Spleen (tissue), 11 donors: ENCODE results near the gene SORBS1. TPM values are rescaled to one million over a fixed set of nuclear protein-coding genes. Genes with fewer than 3 reads are reported as not detected.

Experiments
- DNase-seq: peaks from one replicate; pipeline ENCODE4 v3.0.0-alpha.2; 2020
- H3K27ac ChIP-seq, 8 donors: fragments of 200-600 bp; sonication (generic) in 7 of 8; 1 replicate in 4 of 8; 2 replicates in 4 of 8; pipeline versions ENCODE4 v1.5.0 to v1.8.0; 2016 to 2021; ENCODE audit warnings: inconsistent platforms in 4 of 8, mild to moderate bottlenecking in 4 of 8, moderate library complexity in 1 of 8
- H3K27me3 ChIP-seq, 7 donors: fragments of 200-600 bp; sonication (generic) in 6 of 7; replicated peaks in 1 of 7; 1 replicate in 4 of 7; 2 replicates in 3 of 7; pipeline versions ENCODE4 v1.5.0 to v1.8.0; 2016 to 2021; ENCODE audit warnings: inconsistent platforms in 3 of 7, mild to moderate bottlenecking in 1 of 7
- H3K36me3 ChIP-seq, 6 donors: fragments of 200-600 bp; sonication (generic) in 5 of 6; 1 replicate in 4 of 6; 2 replicates in 2 of 6; pipeline versions ENCODE4 v1.5.0 to v1.8.0; 2016 to 2021; ENCODE audit warnings: inconsistent platforms in 2 of 6
- H3K4me1 ChIP-seq, 6 donors: fragments of 200-600 bp; sonication (generic) in 5 of 6; 1 replicate in 3 of 6; 2 replicates in 3 of 6; pipeline versions ENCODE4 v1.5.0 to v1.8.0; 2016 to 2021; ENCODE audit warnings: inconsistent platforms in 3 of 6
- H3K4me3 ChIP-seq, 8 donors: fragments of 200-600 bp; sonication (generic) in 7 of 8; 1 replicate in 4 of 8; 2 replicates in 4 of 8; pipeline versions ENCODE4 v1.5.0 to v1.8.0; 2016 to 2021; ENCODE audit warnings: inconsistent platforms in 4 of 8, mild to moderate bottlenecking in 4 of 8, moderate library complexity in 2 of 8
- H3K9me3 ChIP-seq, 8 donors: fragments of 200-600 bp; sonication (generic) in 7 of 8; 1 replicate in 4 of 8; 2 replicates in 4 of 8; pipeline versions ENCODE4 v1.5.0 to v1.8.0; 2016 to 2021; ENCODE audit warnings: inconsistent platforms in 4 of 8
- CTCF ChIP-seq, 11 experiments: fragments of 200-600 bp in 7 of 11; fragments of 450-650 bp in 4 of 11; sonication (generic) in 4 of 11; IDR thresholded peaks in 8 of 11; conservative IDR thresholded peaks in 3 of 11; 1 replicate in 7 of 11; 2 replicates in 4 of 11; pipeline versions ENCODE4 v1.4.0 to v1.8.0; 2016 to 2021; ENCODE audit warnings: antibody characterized with exemption in 11 of 11, inconsistent platforms in 4 of 11, mild to moderate bottlenecking in 1 of 11
- POLR2A ChIP-seq, 3 donors: fragments of 450-650 bp; IDR thresholded peaks; one replicate each; pipeline ENCODE4 v1.5.1; 2017; ENCODE audit warnings: antibody characterized with exemption in 3 of 3, mild to moderate bottlenecking in 1 of 3
- POLR2AphosphoS5 ChIP-seq, 3 donors: sonication (generic); formaldehyde crosslinking; IDR thresholded peaks; one replicate each; pipeline ENCODE4 v1.5.1; 2017; ENCODE audit warnings: antibody characterized with exemption in 3 of 3
- WGBS, 5 donors: extraction: QIAGEN DNeasy Blood & Tissue Kit in 3 of 5; methylation state at CpG; one replicate each; pipeline versions ENCODE4 v1.1.5 to v1.1.7; 2013 to 2018; 5-methylcytosine and 5-hydroxymethylcytosine counted together
- intact Hi-C: fragments of 100-400 bp; cut with DNase I; formaldehyde crosslinking; loops from one replicate; pipeline ENCODE4 v1.15.0; 2023; ENCODE audit warnings: low total_unique reads
- polyA plus RNA-seq, 3 donors: library from polyadenylated mRNA; stranded (reverse); fragments of 200-250 nt; gene quantifications; one replicate each; pipeline ENCODE4 v1.2.1, GENCODE V29; 2013
- total RNA-seq, 7 donors: library from RNA; depleted of rRNA in 3 of 7; stranded (reverse); fragments of >200 nt in 3 of 7; fragmentation: NEBNext Ultra II Directional in 4 of 7; extraction: Animal tissue kit (Norgen Biotek cat#: 25700) in 4 of 7; gene quantifications; one replicate each; pipeline versions ENCODE4 v1.1.0 to v1.2.1, GENCODE V29; 2016 to 2021
- donor health status: healthy with polysubstance abuse.
- donor health status: DM: no; HTN: no; CAD: no; lungs with moderate emphysema.
- donor health status: DM: no; HTN: no; CAD: no.
- donor health status: Bipolar disorder and iron deficiency.
- donor health status: healthy.
- donor health status: DM: no; HTN: no; CAD: no.
- donor health status: DM: yes; HTN: yes; CAD: no.

Gene SORBS1
- total and polyA plus RNA-seq, 10 donors: 2.8 to 30.8 (median 18.1) TPM

- Histone ChIP-seq H3K4me3 (peak overlapping the region in 5 of 8 donors; percentile 67 to 88 (median 76)), H3K36me3 (no peaks in the 10 kb centered on the region), H3K9me3 (no peaks in the 10 kb centered on the region), H3K4me1 (peaks cover 0 to 29% (median 17%) of the 10 kb centered on the region in 6 donors), H3K27me3 (peaks cover 0 to 16% (median 0%) of the 10 kb centered on the region in 7 donors), H3K27ac (peak overlapping the region in 6 of 8 donors; percentile 53 to 83 (median 77))
- DNase-seq: no peak
- no peak for TF ChIP-seq POLR2AphosphoS5 (IDR thresholded peaks at IDR 0.05)
- TF ChIP-seq POLR2A (IDR thresholded peaks at IDR 0.05): no peak
- no peak for TF ChIP-seq CTCF (IDR thresholded peaks at IDR 0.05 in 8 of 11, conservative IDR thresholded peaks at IDR 0.05 in 3 of 11)
- intact Hi-C loops: no loop called here
- 50 to 59% (median 55%) methylated on average over 7 of the region's 7 CpGs for WGBS, 5 donors
Measured at GRCh38 chr10:95561864-95562177, 650 bp upstream of the SORBS1 start.

- intact Hi-C loops: no loop called here
Measured at GRCh38 chr10:95560278-95561176, 644 bp downstream of the SORBS1 start.

GRCh38 chr10:95559896-95560277, 1.3 kb downstream of the SORBS1 start:
- 64 to 80% (median 74%) methylated on average over 10 of the region's 10 CpGs for WGBS, 5 donors
- peaks cover 0 to 29% (median 17%) of the 10 kb centered on the region in 6 donors for H3K4me1 ChIP-seq
- H3K27me3 ChIP-seq: peaks cover 0 to 16% (median 0%) of the 10 kb centered on the region in 7 donors
- intact Hi-C loops: no loop called here
- H3K9me3 ChIP-seq: no peaks in the 10 kb centered on the region
- no peak for DNase-seq
- H3K27ac ChIP-seq: peak overlapping the region in 2 of 8 donors; percentile 81 to 83
- no peaks in the 10 kb centered on the region for H3K36me3 ChIP-seq
- H3K4me3 ChIP-seq: peak overlapping the region in 7 of 8 donors; percentile 62 to 88 (median 74)
- TF ChIP-seq CTCF (IDR thresholded peaks at IDR 0.05 in 8 of 11, conservative IDR thresholded peaks at IDR 0.05 in 3 of 11) (no peak), POLR2A (IDR thresholded peaks at IDR 0.05) (no peak), POLR2AphosphoS5 (IDR thresholded peaks at IDR 0.05) (no peak)

More at GRCh38 chr10:95560278-95561176, 644 bp downstream of the SORBS1 start:
- DNase-seq: peak; percentile 90
- 6 to 21% (median 7%) methylated on average over 15 to 48 of the region's 48 CpGs for WGBS, 5 donors
- Histone ChIP-seq H3K27me3 (peaks cover 0 to 16% (median 0%) of the 10 kb centered on the region in 7 donors), H3K36me3 (no peaks in the 10 kb centered on the region), H3K4me3 (peak overlapping the region; percentile 56 to 88 (median 72)), H3K9me3 (no peaks in the 10 kb centered on the region), H3K27ac (peak overlapping the region in 7 of 8 donors; percentile 53 to 83 (median 76)), H3K4me1 (peaks cover 0 to 29% (median 17%) of the 10 kb centered on the region in 6 donors)
- peak in 2 of 3 donors; percentile 18 to 29 for TF ChIP-seq POLR2AphosphoS5 (IDR thresholded peaks at IDR 0.05)
- TF ChIP-seq CTCF (IDR thresholded peaks at IDR 0.05 in 8 of 11, conservative IDR thresholded peaks at IDR 0.05 in 3 of 11): no peak

GRCh38 chr10:95559471-95559870, 1.7 kb downstream of the SORBS1 start:
- DNase-seq: no peak
- intact Hi-C loops: no loop called here
- Histone ChIP-seq H3K4me1 (peaks cover 0 to 29% (median 17%) of the 10 kb centered on the region in 6 donors), H3K27me3 (peaks cover 0 to 16% (median 0%) of the 10 kb centered on the region in 7 donors), H3K9me3 (no peaks in the 10 kb centered on the region), H3K27ac (no peak overlapping the region), H3K36me3 (no peaks in the 10 kb centered on the region), H3K4me3 (peak overlapping the region in 3 of 8 donors; percentile 67 to 88 (median 76))
- WGBS, 5 donors: 66 to 81% (median 74%) methylated on average over 4 of the region's 4 CpGs
- TF ChIP-seq POLR2A (IDR thresholded peaks at IDR 0.05) (no peak), POLR2AphosphoS5 (IDR thresholded peaks at IDR 0.05) (no peak), CTCF (IDR thresholded peaks at IDR 0.05 in 8 of 11, conservative IDR thresholded peaks at IDR 0.05 in 3 of 11) (no peak)
